HEK293 (cell line): ENCODE results near the gene MRPS27.

ENCODE experiments used
- CTCF ChIA-PET: fragments of 350-600 bp; formaldehyde crosslinking; extraction: SDS; loops from one replicate; lab custom pipeline; 2021; ENCODE audit warnings: antibody characterized with exemption; lab: Yijun Ruan, JAX
- POLR2A ChIA-PET: fragments of 300-600 bp; formaldehyde crosslinking; extraction: SDS; loops from one replicate; lab custom pipeline; 2020; ENCODE audit warnings: antibody characterized with exemption, inconsistent platforms; lab: Yijun Ruan, JAX
- H3K27ac ChIP-seq: fragments of 200-500 bp; sonication (Bioruptor generic); 2 replicates; pipeline ENCODE4 v1.5.1; 2014; ENCODE audit warnings: low read depth, low read length, control low read depth, inconsistent platforms; ENCODE audit errors: extremely low read depth
- H3K36me3 ChIP-seq, 2 experiments: fragments of 200-500 bp in 1 of 2; sonication (Bioruptor generic) in 1 of 2; 1 replicate in 1 of 2; 2 replicates in 1 of 2; pipeline ENCODE4 v1.5.1; 2014 to 2017; ENCODE audit warnings: inconsistent platforms in 2 of 2, low read length in 2 of 2; ENCODE audit not compliant: control insufficient read depth in 2 of 2, insufficient read depth in 1 of 2
- H3K4me1 ChIP-seq: fragments of 200-500 bp; sonication (Bioruptor generic); 2 replicates; pipeline ENCODE4 v1.5.1; 2014; ENCODE audit warnings: mild to moderate bottlenecking, low read length, inconsistent platforms; ENCODE audit not compliant: control insufficient read depth, insufficient read depth
- H3K4me3 ChIP-seq: 2 replicates; pipeline ENCODE4 v1.5.1; 2011; ENCODE audit warnings: low read depth, mild to moderate bottlenecking, control low read depth, low read length, moderate library complexity
- H3K9me3 ChIP-seq: fragments of 200-500 bp; sonication (Bioruptor generic); 2 replicates; pipeline ENCODE4 v1.5.1; 2014; ENCODE audit warnings: low read depth, low read length, inconsistent platforms; ENCODE audit not compliant: control insufficient read depth, insufficient read depth
- GLI2 ChIP-seq: fragments of 450-650 bp; formaldehyde crosslinking; IDR thresholded peaks from 2 replicates; pipeline ENCODE4; 2017; ENCODE audit warnings: missing biosample characterization, missing genetic modification characterization, low read depth, borderline replicate concordance
- HOXA7 ChIP-seq: sonication (generic); formaldehyde crosslinking; IDR thresholded peaks from 2 replicates; pipeline ENCODE4 v1.8.1; 2022; ENCODE audit warnings: missing genetic modification reagents, borderline replicate concordance
- HOXD13 ChIP-seq: sonication (generic); formaldehyde crosslinking; IDR thresholded peaks from 2 replicates; pipeline ENCODE4 v1.8.0; 2022; ENCODE audit warnings: missing genetic modification reagents, borderline replicate concordance
- KLF9 ChIP-seq: fragments of 450-650 bp; formaldehyde crosslinking; IDR thresholded peaks from 2 replicates; pipeline ENCODE4 v1.5.1; 2016; ENCODE audit warnings: missing biosample characterization, missing genetic modification characterization, low read depth
- RBAK ChIP-seq: fragments of 450-650 bp; formaldehyde crosslinking; IDR thresholded peaks from 2 replicates; pipeline ENCODE4 v1.5.1; 2016; ENCODE audit warnings: missing biosample characterization, missing genetic modification characterization
- ZBTB8A ChIP-seq: fragments of 450-650 bp; formaldehyde crosslinking; IDR thresholded peaks from 2 replicates; pipeline ENCODE4 v1.5.1; 2016; ENCODE audit warnings: missing biosample characterization, missing genetic modification characterization
- ZEB2 ChIP-seq: fragments of 450-650 bp; formaldehyde crosslinking; IDR thresholded peaks from 2 replicates; pipeline ENCODE4 v1.5.1; 2016; ENCODE audit warnings: missing biosample characterization, missing genetic modification characterization
- ZFP3 ChIP-seq: fragments of 450-650 bp; formaldehyde crosslinking; IDR thresholded peaks from 2 replicates; pipeline ENCODE4 v1.5.1; 2016; ENCODE audit warnings: low read depth, missing biosample characterization, missing genetic modification characterization
- ZNF140 ChIP-seq: fragments of 450-650 bp; formaldehyde crosslinking; IDR thresholded peaks from 2 replicates; pipeline ENCODE4 v1.5.1; 2016; ENCODE audit warnings: missing biosample characterization, missing genetic modification characterization
- ZNF184 ChIP-seq: fragments of 450-650 bp; IDR thresholded peaks from 2 replicates; pipeline ENCODE4 v1.5.1; 2018; ENCODE audit warnings: missing biosample characterization, mild to moderate bottlenecking, missing genetic modification characterization
- ZNF202 ChIP-seq: fragments of 450-650 bp; formaldehyde crosslinking; IDR thresholded peaks from 2 replicates; pipeline ENCODE4 v1.5.1; 2016; ENCODE audit warnings: missing biosample characterization, missing genetic modification characterization, borderline replicate concordance
- ZNF239 ChIP-seq: fragments of 450-650 bp; formaldehyde crosslinking; IDR thresholded peaks from 2 replicates; pipeline ENCODE4 v1.5.1; 2016; ENCODE audit warnings: missing biosample characterization, missing genetic modification characterization
- ZNF302 ChIP-seq: fragments of 450-650 bp; formaldehyde crosslinking; IDR thresholded peaks from 2 replicates; pipeline ENCODE4 v1.5.1; 2016; ENCODE audit warnings: missing biosample characterization, missing genetic modification characterization, low read depth
- ZNF324 ChIP-seq: fragments of 450-650 bp; formaldehyde crosslinking; IDR thresholded peaks from 2 replicates; pipeline ENCODE4 v1.5.1; 2016; ENCODE audit warnings: missing biosample characterization, missing genetic modification characterization
- ZNF777 ChIP-seq: fragments of 450-650 bp; formaldehyde crosslinking; IDR thresholded peaks from 2 replicates; pipeline ENCODE4 v1.5.1; 2017; ENCODE audit warnings: missing biosample characterization, missing genetic modification characterization, borderline replicate concordance
- ZNF791 ChIP-seq: fragments of 450-650 bp; formaldehyde crosslinking; IDR thresholded peaks from 2 replicates; pipeline ENCODE4 v1.5.1; 2016; ENCODE audit warnings: missing biosample characterization, missing genetic modification characterization
- TF ChIP-seq, protein P1 (sequence below): fragments of 450-650 bp; formaldehyde crosslinking; IDR thresholded peaks from 2 replicates; pipeline ENCODE4 v1.5.1; 2016; ENCODE audit warnings: missing biosample characterization, missing genetic modification characterization
- TF ChIP-seq, protein P2 (sequence below): fragments of 450-650 bp; formaldehyde crosslinking; IDR thresholded peaks from 2 replicates; pipeline ENCODE4 v1.5.1; 2016; ENCODE audit warnings: missing biosample characterization, missing genetic modification characterization
- TF ChIP-seq, protein P3 (sequence below): fragments of 450-650 bp; formaldehyde crosslinking; IDR thresholded peaks from 2 replicates; pipeline ENCODE4 v1.5.1; 2016; ENCODE audit warnings: missing biosample characterization, missing genetic modification characterization, low read depth
- TF ChIP-seq, protein P4 (sequence below): fragments of 450-650 bp; formaldehyde crosslinking; IDR thresholded peaks from 2 replicates; pipeline ENCODE4 v1.5.1; 2017; ENCODE audit warnings: missing biosample characterization, missing genetic modification characterization
- TF ChIP-seq, protein P5 (sequence below): fragments of 450-650 bp; formaldehyde crosslinking; IDR thresholded peaks from 2 replicates; pipeline ENCODE4 v1.5.1; 2016; ENCODE audit warnings: missing biosample characterization, missing genetic modification characterization

MRPS27 gene

DNA sequence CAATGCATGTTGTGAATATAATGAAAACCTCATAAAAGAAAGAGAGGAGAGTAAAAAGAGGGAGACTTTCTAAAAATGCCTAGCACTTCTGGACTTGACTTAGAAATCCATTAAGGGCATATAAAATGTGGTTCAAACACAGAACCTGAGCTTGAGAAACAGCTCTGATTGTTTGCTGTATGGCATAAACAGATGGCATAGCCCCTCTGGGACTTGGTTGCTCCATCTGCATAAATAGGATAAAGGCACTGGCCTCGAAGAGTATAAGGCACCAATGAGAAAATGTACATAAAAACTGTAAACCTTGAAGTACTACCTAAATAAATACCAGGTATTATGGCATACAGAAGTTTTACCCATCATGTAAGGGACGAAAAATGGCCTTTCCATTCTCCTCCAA, 23.8 kb downstream of the MRPS27 start:
- Histone ChIP-seq H3K4me1 (peaks cover 6% of the 10 kb centered on the region), H3K36me3 (peaks cover 6 to 23% of the 10 kb centered on the region in 2 experiments; a peak in 2 of 3 replicates), H3K27ac (no peak overlapping the region), H3K4me3 (no peak overlapping the region), H3K9me3 (no peaks in the 10 kb centered on the region)
- CTCF ChIA-PET, result no interaction called here
- TF ChIP-seq, protein P1, sequence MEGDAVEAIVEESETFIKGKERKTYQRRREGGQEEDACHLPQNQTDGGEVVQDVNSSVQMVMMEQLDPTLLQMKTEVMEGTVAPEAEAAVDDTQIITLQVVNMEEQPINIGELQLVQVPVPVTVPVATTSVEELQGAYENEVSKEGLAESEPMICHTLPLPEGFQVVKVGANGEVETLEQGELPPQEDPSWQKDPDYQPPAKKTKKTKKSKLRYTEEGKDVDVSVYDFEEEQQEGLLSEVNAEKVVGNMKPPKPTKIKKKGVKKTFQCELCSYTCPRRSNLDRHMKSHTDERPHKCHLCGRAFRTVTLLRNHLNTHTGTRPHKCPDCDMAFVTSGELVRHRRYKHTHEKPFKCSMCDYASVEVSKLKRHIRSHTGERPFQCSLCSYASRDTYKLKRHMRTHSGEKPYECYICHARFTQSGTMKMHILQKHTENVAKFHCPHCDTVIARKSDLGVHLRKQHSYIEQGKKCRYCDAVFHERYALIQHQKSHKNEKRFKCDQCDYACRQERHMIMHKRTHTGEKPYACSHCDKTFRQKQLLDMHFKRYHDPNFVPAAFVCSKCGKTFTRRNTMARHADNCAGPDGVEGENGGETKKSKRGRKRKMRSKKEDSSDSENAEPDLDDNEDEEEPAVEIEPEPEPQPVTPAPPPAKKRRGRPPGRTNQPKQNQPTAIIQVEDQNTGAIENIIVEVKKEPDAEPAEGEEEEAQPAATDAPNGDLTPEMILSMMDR (tag by site-specific recombination), result no peak
- no peak for TF ChIP-seq ZNF184
- TF ChIP-seq, protein P2, sequence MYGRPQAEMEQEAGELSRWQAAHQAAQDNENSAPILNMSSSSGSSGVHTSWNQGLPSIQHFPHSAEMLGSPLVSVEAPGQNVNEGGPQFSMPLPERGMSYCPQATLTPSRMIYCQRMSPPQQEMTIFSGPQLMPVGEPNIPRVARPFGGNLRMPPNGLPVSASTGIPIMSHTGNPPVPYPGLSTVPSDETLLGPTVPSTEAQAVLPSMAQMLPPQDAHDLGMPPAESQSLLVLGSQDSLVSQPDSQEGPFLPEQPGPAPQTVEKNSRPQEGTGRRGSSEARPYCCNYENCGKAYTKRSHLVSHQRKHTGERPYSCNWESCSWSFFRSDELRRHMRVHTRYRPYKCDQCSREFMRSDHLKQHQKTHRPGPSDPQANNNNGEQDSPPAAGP, result no peak
- no peak for TF ChIP-seq ZNF202 (tag by site-specific recombination)
- no peak for TF ChIP-seq KLF9 (tag by site-specific recombination)
- no peak for TF ChIP-seq ZNF791
- POLR2A ChIA-PET, result no interaction called here

DNA sequence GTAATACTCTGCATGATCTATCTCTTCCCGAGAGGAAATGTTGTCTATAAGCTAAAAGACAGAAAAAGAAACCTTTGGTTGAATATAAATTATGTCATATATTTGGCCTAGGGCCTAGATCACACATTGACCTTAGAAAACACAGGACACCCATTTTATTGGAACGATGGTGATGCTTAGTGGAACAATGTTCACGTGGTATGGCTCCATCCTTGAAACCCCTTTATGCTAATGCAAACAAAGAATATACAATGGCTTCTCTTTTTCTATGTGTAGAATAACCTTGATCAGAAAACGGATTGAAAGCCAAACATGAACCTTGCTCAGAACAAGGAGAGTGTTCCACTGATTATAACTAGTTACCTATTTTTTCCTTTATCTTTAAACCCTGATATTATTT, 24.5 kb downstream of the MRPS27 start:
- Histone ChIP-seq H3K36me3 (peaks cover 6 to 27% of the 10 kb centered on the region in 2 experiments; a peak in 2 of 3 replicates), H3K9me3 (no peaks in the 10 kb centered on the region), H3K27ac (no peak overlapping the region), H3K4me1 (peaks cover 3% of the 10 kb centered on the region), H3K4me3 (no peak overlapping the region)
- ChIA-PET CTCF (no interaction called here), POLR2A (no interaction called here)
- TF ChIP-seq ZNF239, result no peak
- TF ChIP-seq, protein P3, sequence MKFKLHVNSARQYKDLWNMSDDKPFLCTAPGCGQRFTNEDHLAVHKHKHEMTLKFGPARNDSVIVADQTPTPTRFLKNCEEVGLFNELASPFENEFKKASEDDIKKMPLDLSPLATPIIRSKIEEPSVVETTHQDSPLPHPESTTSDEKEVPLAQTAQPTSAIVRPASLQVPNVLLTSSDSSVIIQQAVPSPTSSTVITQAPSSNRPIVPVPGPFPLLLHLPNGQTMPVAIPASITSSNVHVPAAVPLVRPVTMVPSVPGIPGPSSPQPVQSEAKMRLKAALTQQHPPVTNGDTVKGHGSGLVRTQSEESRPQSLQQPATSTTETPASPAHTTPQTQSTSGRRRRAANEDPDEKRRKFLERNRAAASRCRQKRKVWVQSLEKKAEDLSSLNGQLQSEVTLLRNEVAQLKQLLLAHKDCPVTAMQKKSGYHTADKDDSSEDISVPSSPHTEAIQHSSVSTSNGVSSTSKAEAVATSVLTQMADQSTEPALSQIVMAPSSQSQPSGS, result 0 out of 2 replicates have a peak, but pooled peaks have one; percentile 26

DNA sequence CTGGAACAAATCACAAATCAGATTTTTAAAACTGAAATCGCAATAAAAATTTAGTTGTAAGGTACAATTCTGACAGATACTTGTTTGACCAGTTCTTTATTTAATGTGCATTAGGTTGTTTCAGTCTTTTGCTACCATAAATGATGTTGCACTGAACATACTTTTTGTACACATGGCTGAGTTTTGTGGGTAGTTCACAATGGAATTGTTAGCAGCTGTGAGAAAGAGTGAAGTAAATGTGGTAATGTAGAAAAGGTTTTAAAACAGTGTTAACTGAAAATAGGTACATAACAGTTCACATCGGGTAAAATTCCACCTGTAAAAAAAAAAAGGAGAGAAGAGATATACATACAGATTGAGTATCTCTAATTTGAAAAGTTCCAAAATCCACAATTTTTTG, 25.6 kb downstream of the MRPS27 start:
- Histone ChIP-seq H3K36me3 (peaks cover 6 to 36% of the 10 kb centered on the region in 2 experiments; a peak in 2 of 3 replicates), H3K27ac (no peak overlapping the region), H3K4me1 (peaks cover 3% of the 10 kb centered on the region), H3K4me3 (no peak overlapping the region), H3K9me3 (no peaks in the 10 kb centered on the region)
- TF ChIP-seq ZNF140 (tag by site-specific recombination), result no peak
- TF ChIP-seq HOXA7 (CRISPR knock-in tag), result no peak
- no peak for TF ChIP-seq ZFP3
- no peak for TF ChIP-seq GLI2 (tag by site-specific recombination)
- TF ChIP-seq, protein P4, sequence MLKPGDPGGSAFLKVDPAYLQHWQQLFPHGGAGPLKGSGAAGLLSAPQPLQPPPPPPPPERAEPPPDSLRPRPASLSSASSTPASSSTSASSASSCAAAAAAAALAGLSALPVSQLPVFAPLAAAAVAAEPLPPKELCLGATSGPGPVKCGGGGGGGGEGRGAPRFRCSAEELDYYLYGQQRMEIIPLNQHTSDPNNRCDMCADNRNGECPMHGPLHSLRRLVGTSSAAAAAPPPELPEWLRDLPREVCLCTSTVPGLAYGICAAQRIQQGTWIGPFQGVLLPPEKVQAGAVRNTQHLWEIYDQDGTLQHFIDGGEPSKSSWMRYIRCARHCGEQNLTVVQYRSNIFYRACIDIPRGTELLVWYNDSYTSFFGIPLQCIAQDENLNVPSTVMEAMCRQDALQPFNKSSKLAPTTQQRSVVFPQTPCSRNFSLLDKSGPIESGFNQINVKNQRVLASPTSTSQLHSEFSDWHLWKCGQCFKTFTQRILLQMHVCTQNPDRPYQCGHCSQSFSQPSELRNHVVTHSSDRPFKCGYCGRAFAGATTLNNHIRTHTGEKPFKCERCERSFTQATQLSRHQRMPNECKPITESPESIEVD, result no peak
- no peak for TF ChIP-seq ZBTB8A (tag by site-specific recombination)
- no peak for TF ChIP-seq ZNF302 (tag by site-specific recombination)
- no peak for TF ChIP-seq ZNF324 (tag by site-specific recombination)
- TF ChIP-seq RBAK (tag by site-specific recombination), result no peak
- TF ChIP-seq, protein P5, sequence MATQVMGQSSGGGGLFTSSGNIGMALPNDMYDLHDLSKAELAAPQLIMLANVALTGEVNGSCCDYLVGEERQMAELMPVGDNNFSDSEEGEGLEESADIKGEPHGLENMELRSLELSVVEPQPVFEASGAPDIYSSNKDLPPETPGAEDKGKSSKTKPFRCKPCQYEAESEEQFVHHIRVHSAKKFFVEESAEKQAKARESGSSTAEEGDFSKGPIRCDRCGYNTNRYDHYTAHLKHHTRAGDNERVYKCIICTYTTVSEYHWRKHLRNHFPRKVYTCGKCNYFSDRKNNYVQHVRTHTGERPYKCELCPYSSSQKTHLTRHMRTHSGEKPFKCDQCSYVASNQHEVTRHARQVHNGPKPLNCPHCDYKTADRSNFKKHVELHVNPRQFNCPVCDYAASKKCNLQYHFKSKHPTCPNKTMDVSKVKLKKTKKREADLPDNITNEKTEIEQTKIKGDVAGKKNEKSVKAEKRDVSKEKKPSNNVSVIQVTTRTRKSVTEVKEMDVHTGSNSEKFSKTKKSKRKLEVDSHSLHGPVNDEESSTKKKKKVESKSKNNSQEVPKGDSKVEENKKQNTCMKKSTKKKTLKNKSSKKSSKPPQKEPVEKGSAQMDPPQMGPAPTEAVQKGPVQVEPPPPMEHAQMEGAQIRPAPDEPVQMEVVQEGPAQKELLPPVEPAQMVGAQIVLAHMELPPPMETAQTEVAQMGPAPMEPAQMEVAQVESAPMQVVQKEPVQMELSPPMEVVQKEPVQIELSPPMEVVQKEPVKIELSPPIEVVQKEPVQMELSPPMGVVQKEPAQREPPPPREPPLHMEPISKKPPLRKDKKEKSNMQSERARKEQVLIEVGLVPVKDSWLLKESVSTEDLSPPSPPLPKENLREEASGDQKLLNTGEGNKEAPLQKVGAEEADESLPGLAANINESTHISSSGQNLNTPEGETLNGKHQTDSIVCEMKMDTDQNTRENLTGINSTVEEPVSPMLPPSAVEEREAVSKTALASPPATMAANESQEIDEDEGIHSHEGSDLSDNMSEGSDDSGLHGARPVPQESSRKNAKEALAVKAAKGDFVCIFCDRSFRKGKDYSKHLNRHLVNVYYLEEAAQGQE, result no peak
- TF ChIP-seq ZNF777 (tag by site-specific recombination), result no peak
- no peak for TF ChIP-seq HOXD13 (CRISPR knock-in tag)
- TF ChIP-seq ZEB2, result no peak
- CTCF ChIA-PET, result no interaction called here
- POLR2A ChIA-PET, result no interaction called here
